Measurements from ENCODE around the gene SORCS1. TPM values are rescaled to one million over a fixed set of nuclear protein-coding genes. Genes with fewer than 3 reads are reported as not detected.

Gene SORCS1
- polyA plus RNA-seq, 3 donors = 0.09 TPM; not detected in 2

GRCh38 chr10:107022600-107023354 is 141.7 kb downstream of the SORCS1 start:
- peaks cover 4% of the 10 kb centered on the region for H3K4me1 Mint-ChIP-seq
- H3K4me3 ChIP-seq (replicated peaks in 1 of 3; ENCODE audit: low read depth in 2 of 3, low read length in 3 of 3) = no peak overlapping the region
- no peak overlapping the region for H3K4me2 ChIP-seq (replicated peaks; ENCODE audit: extremely low read depth, low read length, poor library complexity, severe bottlenecking)
- 100% methylated on average over 4 of the region's 6 CpGs for WGBS (ENCODE audit: insufficient coverage)
- no peaks in the 10 kb centered on the region for H3K9me3 ChIP-seq (replicated peaks in 1 of 2; ENCODE audit: control insufficient read depth in 1 of 2, insufficient read depth in 1 of 2, low read length in 2 of 2)
- H3K9me3 Mint-ChIP-seq = peaks cover 0 to 5% (median 4%) of the 10 kb centered on the region in 7 donors
- no peaks in the 10 kb centered on the region for H3K4me1 ChIP-seq (ENCODE audit: control insufficient read depth in 1 of 2, insufficient read depth in 2 of 2, low read length in 2 of 2)
- no peak overlapping the region for H3K9ac ChIP-seq (ENCODE audit: insufficient read depth, low read length, poor library complexity, severe bottlenecking)
- no peaks in the 10 kb centered on the region for H3K79me2 ChIP-seq (ENCODE audit: insufficient read depth, low read length)
- H3K27me3 Mint-ChIP-seq (ENCODE audit: low read depth in 3 of 3) = peaks cover 0 to 5% (median 1%) of the 10 kb centered on the region in 3 donors
- no peaks in the 10 kb centered on the region for H3K36me3 ChIP-seq (replicated peaks in 1 of 2; ENCODE audit: control insufficient read depth in 1 of 2, insufficient read depth in 2 of 2, low read length in 2 of 2)
- no peaks in the 10 kb centered on the region for H3K36me3 Mint-ChIP-seq
- DNase-seq = no peak
- no peak overlapping the region for H2AFZ ChIP-seq (ENCODE audit: insufficient read depth, low read depth, low read length, poor library complexity, severe bottlenecking)
- intact Hi-C loops (cut with micrococcal nuclease) = no loop called here
- H3K27ac Mint-ChIP-seq = no peak overlapping the region
- no peak overlapping the region for H3K27ac ChIP-seq (ENCODE audit: low read depth in 1 of 2, low read length in 2 of 2)
- no peaks in the 10 kb centered on the region for H4K20me1 ChIP-seq (ENCODE audit: insufficient read depth, low read length)
- TF ChIP-seq CTCF (IDR thresholded peaks at IDR 0.05) = no peak
- no peak overlapping the region for H3K4me3 Mint-ChIP-seq
- H3K27me3 ChIP-seq (ENCODE audit: control insufficient read depth in 2 of 2, insufficient read depth in 2 of 2, low read length in 2 of 2) = no peaks in the 10 kb centered on the region

- Histone ChIP-seq H3K4me1 (ENCODE audit: control insufficient read depth in 1 of 2, insufficient read depth in 2 of 2, low read length in 2 of 2) (no peaks in the 10 kb centered on the region), H3K79me2 (ENCODE audit: insufficient read depth, low read length) (no peaks in the 10 kb centered on the region), H3K4me3 (replicated peaks in 1 of 3; ENCODE audit: low read depth in 2 of 3, low read length in 3 of 3) (no peak overlapping the region), H3K36me3 (replicated peaks in 1 of 2; ENCODE audit: control insufficient read depth in 1 of 2, insufficient read depth in 2 of 2, low read length in 2 of 2) (no peaks in the 10 kb centered on the region), H3K4me2 (replicated peaks; ENCODE audit: extremely low read depth, low read length, poor library complexity, severe bottlenecking) (no peak overlapping the region), H2AFZ (ENCODE audit: insufficient read depth, low read depth, low read length, poor library complexity, severe bottlenecking) (no peak overlapping the region), H3K27ac (ENCODE audit: low read depth in 1 of 2, low read length in 2 of 2) (no peak overlapping the region), H4K20me1 (ENCODE audit: insufficient read depth, low read length) (no peaks in the 10 kb centered on the region), H3K9ac (ENCODE audit: insufficient read depth, low read length, poor library complexity, severe bottlenecking) (no peak overlapping the region), H3K9me3 (replicated peaks in 1 of 2; ENCODE audit: control insufficient read depth in 1 of 2, insufficient read depth in 1 of 2, low read length in 2 of 2) (no peaks in the 10 kb centered on the region), H3K27me3 (ENCODE audit: control insufficient read depth in 2 of 2, insufficient read depth in 2 of 2, low read length in 2 of 2) (no peaks in the 10 kb centered on the region)
- Mint-ChIP-seq H3K9me3 (peaks cover 0 to 5% (median 1%) of the 10 kb centered on the region in 7 donors), H3K4me3 (no peak overlapping the region), H3K36me3 (no peaks in the 10 kb centered on the region), H3K4me1 (peaks cover 2% of the 10 kb centered on the region), H3K27ac (no peak overlapping the region), H3K27me3 (ENCODE audit: low read depth in 3 of 3) (peaks cover 0 to 1% (median 0%) of the 10 kb centered on the region in 3 donors)
- intact Hi-C loops (cut with micrococcal nuclease) = no loop called here
- TF ChIP-seq CTCF (IDR thresholded peaks at IDR 0.05) = no peak
- DNase-seq = no peak
- WGBS (ENCODE audit: insufficient coverage) = 100% methylated on average over 1 of the region's 2 CpGs
Observed at GRCh38 chr10:107019154-107019553, 145.4 kb downstream of the SORCS1 start.

Measured in CD14-positive monocyte (primary cell).